ENCODE data around the gene PARD3B.

Gene PARD3B

DNA sequence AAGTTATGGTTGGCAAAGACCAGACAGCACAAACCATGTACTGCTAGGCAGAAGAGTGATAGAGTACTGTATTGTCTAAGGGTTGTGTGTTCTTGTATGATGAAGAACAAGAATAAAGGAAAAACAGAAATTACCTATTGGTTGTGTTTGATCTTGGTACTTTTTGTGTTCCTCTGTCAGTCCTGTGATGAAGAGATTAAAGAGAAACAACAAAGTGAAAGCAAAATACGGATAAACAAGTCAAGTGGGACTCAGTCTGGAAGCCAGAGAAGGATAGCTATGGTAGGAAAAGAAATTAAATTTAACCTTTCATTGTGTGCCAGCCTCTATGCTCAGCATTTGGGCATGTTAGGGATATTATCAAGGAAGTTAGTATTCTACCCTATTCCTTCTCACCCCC, 413.1 kb downstream of the PARD3B start:
- no peak for DNase-seq (ENCODE audit: low read depth)

DNA sequence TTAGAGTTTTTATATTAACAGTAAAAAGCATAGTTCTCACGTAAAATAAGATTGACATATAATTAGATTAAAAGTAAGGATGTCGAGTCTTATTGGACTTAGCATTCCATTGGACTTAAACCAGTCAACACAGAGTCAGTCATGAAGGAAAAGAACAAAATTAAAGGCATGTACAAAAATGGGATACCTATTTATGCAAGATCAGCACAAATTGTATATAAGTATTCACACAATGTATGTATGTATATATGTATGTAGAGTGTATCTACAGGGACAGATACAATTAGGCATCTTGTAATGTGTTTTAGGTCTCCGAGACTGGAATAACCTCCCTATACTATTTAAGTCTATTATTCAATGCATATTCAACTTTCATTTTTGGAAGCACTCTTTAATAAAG, 419.1 kb downstream of the PARD3B start:
- no peak for DNase-seq (ENCODE audit: low read depth)

DNA sequence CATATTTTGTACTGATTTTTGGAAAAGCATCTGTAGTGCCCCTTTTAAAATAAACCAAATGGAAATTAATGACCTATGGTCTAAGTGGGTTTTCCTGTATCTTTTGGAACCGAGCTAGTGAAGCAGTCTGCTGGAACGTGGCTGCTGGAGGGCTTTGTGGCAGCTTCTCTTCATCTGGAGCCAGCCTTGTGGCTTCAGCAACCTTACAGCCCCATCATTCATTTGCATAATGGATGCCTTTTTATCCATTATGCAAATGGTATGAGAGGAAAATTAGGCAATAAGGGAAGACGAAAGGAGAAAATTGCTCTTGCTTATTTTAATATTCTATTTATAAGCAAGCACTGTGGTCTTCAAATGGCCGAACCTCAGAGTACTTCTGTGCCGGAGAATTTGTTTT, 421.0 kb downstream of the PARD3B start:
- no peak for DNase-seq (ENCODE audit: low read depth)

DNA sequence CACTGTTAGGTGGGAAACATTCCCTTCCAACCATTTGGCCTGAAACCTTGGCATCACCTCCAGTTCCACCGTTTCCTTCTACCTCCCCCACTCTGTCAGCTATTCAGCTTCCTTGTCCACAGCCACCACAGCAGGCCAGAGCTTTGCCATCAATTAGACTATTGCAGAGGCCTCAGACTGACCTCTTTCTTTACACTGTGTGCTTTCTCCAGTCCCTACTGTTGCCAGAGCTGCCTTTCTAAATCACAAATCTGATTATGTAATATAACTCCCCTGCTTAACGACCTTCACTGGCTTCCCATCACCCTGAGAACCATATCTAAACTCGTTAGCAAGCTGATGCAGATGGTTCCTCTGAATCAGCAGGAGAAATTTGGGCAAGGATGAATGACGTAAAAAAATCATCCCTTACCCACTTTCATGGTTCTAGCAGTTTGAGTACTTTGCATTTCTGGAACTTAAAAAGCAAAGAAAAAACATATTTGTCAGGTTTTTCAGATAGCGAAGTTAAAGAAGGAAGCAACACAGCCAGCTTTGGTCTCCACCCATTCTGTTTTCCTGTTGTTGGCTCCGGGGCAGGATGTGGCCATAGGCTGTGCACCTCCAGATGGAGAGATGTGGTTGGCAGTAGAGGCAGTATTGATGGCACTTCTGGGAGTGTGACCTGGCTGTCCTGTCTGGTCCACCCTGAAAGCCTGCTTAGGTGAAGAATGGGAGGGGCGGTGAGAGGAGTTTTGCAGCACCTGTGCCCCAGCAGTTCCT, 422.1 kb downstream of the PARD3B start:
- DNase-seq (ENCODE audit: low read depth), result no peak

DNA sequence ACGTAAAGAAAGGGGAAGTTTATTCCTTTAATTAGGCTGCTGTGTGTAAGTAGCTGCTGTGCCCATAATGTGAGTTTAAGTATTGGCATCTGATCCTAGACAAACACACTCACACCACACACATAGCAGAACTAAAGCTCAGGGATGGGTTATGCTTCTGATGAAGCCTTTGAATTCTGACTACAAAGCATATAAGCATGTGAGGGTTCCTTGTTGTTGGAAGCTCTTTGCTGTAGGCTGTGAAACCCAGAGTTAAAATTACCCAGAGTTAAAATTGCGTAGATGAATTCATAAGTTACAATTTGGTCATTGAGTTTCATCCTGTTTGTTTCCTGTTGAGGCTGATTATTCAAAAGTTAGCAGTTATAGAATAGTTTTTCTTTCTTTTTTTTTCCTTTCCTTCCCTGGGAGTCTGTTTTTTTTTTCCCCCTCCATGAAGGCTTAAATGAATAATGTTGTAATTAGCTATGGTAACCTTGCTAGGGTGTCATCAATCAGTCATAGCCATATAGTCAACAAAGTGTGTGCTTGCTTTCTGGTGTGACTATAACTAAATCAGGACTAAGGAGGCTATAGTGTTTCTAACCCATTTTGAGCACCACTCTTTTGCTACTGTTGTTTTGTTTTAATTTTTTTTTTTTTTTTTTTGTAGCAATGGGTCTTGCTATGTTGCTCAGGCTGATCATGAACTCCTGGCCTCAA, 426.1 kb downstream of the PARD3B start:
- no peak for DNase-seq (ENCODE audit: low read depth)

DNA sequence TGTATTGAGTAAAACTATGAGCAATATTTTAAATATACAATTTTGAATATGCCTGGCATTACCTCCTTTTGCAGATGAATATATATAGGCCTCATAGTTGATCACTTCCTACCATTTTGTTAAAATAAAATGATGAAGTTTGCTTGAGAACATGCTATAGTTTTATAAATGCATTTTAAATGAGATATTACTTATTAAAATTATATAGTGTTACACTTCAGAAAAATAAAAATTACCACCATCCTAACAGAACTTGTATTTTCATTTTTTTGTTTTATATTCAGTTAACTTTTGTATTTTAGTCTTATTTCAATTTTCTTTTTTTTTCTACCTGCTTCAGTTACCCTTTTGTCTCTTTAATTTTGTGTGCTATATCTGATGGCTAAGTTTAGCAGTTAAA, 426.9 kb downstream of the PARD3B start:
- no peak for DNase-seq (ENCODE audit: low read depth)

DNA sequence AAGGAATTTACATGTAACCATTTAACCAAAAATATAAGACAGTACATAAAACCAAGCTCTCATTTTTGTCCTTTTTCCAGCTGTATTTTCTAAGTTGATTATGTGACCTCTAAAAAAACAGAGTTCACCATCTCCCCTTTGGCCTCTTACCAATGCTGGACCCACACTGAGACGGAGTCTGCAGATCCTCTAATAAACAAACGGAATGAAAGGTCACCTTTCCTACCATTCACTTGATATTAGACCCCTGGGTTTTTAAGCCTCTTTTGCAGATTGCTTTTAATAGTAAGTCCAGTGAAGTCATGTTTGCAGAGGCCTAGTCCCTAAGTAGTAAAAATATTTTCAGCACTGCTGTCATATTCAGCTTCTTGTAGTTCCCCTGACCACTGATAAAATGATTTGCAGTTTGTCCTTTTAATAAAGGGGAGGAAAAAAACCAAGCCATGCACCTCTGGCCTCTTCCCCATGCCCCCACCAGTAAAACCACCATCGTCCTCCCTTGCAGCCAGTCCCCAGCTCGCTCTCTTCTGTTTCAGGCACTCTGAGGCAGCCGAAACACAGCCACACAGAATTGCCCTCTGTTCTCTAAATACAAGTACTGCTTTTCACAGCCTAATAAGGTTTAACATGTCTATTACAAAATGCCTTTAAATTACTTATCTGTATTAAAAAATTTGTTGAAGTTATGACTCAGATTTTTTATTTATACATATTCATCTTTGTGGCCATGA, 427.5 kb downstream of the PARD3B start:
- no peak for DNase-seq (ENCODE audit: low read depth)

DNA sequence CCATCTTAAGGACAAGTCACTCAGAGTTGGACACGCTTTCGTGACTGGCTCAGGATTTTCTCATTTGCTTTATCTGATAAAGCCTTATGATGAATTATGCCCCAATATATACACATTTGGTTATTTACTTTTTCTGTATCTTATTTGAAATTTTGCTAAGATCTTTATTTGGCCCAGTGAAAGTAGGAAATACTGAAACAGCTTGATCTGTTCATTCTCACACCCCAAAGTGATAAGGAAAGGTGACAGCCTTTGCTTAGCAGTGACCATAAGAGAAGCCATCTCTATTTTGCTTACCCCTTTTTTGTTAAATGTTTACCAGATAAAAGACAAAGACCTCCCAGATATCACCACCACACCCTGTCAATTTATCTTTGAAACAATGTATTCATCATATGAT, 428.3 kb downstream of the PARD3B start:
- no peak for DNase-seq (ENCODE audit: low read depth)

DNA sequence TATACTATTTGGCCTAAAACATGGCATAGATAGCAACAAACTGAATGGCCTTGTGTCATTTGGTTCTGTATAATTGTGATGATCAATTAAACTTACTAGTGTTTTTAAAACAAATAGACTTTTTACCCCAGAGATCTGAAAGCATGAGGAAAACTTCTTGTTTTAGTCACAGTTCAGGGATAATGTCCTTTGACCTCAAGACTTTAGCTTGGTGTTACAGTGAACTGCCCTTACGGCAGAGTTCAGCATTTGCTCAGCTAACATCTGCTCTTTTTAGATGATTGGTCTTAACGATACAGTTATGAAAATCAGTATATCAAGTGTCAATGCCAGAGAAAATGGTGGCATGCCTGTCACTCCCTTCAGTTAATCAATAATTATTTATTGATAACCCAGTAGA, 429.2 kb downstream of the PARD3B start:
- no peak for DNase-seq (ENCODE audit: low read depth)

DNA sequence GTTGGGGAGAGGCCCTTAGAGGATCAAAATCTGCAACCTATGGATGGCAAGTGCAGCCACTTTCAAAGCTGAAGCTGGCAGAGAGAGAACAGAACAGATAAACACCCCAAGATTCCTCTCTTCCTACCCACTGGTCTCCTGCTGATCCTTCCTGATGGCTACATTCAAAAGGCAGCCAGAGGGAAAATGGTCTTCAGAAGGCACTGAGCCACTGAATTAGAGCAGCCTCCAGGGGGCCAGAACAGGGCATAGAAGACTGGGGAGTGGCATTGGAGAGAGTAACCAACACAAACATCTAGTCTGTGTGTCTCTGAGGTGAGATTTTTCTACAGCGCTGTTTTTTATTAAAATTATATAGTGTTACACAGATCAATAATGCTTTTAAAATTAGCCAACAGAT, 432.6 kb downstream of the PARD3B start:
- DNase-seq (ENCODE audit: low read depth), result no peak

DNA sequence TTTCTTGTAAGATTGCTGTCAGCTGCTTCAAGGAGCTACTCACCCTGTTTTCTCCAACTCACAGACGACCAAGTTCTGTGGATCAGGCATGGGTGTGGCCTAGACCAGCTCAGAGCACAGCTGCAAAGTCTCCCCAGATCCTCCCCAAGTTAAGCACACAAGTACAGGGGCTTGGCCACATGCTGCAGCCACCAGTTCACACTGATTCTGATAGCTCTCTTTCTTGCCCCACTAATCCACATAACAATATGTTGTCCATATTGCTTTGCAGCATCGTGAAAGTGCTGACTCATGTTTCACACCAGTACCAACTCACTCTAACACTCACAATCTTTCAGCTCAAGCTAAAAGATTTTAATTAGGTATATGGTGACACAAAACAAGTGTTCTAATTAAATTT, 437.0 kb downstream of the PARD3B start:
- no peak for DNase-seq (ENCODE audit: low read depth)

DNA sequence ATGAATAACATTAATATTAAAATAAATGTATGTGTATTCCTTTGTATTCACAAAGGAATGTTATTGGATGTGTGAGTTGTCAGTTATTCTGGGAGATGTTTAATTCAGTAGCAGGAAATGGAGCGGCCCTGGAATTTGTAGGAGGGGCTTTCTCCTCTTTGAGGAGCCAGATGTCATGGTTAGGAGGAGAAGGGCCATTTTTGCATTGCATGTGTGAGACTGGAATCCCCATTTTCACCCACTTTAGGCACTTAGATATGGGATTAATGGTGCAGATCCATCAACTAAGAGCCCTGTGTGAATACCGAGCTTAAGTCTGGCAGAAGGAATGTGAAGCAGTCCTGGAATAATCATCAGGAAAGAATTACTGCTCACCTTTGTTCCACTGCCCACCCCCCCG, 439.2 kb downstream of the PARD3B start:
- no peak for DNase-seq (ENCODE audit: low read depth)

DNA sequence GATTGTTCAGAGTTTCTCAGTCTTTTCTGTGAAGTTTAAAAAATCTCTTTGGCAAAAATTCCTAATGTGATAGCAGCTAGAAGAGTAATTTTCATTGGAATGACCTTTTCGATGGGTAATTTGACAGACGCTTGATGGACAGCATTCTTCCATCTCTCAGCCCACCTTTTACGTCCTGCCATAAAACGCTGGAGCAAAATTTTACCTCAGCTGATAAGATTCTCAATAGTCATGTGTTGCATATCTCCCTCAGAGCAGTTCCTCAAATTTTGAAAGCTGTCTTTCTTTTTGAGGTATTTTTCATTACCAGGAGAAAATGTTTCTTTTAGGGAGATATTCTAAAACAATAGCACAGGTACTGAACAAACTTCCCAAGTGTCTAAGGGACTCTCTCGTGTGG, 441.4 kb downstream of the PARD3B start:
- DNase-seq (ENCODE audit: low read depth), result no peak

DNA sequence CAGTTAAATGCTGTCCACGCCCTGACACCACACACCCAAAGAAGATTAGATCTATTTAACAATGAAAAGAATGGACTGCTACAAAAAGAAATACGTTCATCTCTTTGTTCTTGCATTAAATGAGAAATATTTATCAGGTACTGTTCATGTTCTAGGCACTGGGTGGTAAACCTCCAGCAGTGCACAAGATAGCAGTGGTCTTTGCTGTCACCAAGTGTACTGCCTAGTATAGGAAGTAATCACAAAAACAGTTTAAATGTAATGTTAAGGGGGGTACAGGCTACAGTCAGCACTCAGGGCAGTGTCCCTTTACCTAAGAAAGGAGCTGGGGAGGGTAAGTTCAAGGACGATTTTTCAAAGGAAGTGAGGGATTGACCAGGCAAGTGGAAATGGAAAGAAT, 443.6 kb downstream of the PARD3B start:
- DNase-seq (ENCODE audit: low read depth), result no peak

DNA sequence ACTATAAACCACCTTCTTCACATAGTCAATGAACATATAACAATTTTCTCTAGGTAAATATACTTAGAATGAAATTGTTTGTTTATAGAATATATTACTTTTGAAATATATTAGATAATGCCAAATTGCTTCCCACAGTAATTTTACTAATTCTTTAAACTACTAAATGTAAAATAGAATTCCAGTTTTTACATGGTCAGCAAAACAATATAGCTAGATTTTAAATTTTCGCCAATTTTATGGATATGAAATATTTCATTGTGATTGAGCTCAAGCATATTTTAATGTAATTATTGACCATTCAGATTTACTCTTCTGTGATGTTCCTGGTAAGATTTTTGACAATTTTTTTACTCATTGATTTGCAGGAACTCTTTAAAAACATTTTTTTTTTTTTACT, 444.6 kb downstream of the PARD3B start:
- DNase-seq (ENCODE audit: low read depth), result no peak

DNA sequence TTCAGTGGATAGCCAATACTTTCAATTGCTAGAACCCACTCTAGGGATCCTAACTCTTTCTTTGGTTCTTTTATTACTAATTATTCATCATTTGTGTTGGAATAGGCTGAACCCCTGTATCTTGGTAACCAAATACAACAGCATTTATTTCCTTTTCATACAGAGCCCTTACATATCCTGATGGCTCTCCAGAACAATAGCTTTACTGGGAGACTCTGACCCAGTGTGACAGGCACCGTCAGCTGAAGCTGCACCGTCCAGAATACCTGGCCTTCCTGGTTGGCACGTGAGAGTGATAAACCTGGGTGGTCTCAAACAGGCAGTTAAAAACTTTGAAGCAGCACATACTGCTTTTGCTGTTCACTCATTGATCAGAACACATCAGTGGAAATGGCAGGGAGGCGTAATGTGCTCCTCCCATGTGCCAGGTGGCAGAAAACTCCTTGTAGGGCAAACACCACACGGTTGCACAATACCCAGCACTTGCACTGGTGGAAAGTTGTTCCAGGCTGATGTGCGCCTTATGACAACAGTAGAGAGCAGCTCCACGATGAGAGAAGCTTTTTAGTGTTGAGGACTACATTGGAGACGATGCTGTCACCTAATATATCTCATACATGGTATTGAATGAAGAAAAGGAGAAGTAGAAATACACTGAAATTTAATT, 456.2 kb downstream of the PARD3B start:
- no peak for DNase-seq (ENCODE audit: low read depth)

DNA sequence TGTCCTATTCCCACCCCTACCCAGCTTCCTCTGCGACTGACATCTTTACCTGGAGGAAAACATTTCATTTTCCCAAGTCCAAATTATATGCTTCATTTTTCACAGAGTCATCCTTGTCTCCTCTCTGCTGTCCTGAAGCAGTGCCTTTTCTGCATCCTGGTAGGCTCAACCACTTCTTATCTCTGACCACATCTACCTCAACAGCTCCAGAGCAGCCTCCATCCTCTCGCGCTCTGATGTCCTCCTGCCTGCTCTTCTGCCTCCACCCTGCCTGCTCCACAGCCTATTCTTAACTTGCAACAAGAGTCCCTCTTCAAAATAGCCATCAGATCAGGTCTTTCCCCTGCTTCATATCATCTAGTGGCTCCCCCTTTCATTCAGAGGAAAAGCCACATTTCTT, 457.1 kb downstream of the PARD3B start:
- DNase-seq (ENCODE audit: low read depth), result no peak

DNA sequence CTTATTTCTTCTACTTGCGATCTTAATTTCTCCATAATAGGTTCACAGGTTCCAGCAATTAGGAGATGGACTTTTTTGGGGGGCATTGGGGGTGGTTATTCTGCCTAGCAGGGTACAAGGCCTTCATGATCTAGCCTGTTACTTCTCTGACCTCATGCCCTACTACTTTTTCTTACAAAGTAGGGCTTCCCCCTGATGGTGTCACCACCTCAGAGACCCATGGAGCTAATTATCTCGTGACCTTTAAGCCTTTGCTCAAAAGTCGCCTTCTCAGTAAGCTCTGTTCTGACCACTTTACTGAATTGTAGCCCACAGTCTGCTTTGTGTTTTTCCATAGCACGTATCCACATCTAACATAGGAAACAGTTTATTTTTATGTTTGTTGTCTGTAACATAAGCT, 458.0 kb downstream of the PARD3B start:
- DNase-seq (ENCODE audit: low read depth), result no peak

DNA sequence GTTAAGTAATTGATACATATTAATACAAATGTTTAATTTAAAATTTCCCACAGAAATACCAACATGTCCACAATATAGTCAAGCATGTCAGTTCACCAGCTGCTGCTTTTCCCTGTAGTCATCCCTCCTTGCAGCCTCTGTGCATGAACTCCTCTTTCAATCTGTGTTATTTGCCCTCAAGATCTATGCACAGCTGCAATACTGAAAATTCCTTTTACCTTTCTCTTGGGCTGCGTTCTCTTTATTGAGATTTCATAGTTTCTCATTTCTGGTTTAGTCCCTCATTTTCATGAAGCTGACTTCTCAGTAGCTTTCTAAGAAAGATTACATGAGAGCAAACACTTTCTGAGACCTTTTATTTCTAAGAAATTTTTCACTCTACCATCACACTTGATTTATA, 464.9 kb downstream of the PARD3B start:
- DNase-seq (ENCODE audit: low read depth), result no peak

DNA sequence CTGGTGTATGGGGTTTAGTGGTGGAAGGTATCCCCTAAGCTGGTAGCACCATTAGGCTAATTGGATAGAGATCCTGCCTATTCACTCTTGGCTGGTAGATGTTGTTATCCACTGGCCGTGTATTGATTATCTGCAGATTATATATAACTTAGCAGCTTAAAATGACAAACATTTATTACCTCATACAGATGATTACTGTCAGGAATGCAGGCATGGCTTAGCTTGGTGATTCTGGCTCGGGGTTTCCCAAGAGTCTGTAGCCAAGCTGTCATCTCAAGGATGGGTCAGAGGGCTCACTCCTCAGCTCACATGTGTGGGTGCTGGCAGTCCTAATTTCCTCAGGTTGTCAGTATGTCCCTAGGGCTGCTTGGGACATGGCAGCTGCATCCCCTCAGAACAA, 465.8 kb downstream of the PARD3B start:
- DNase-seq (ENCODE audit: low read depth), result no peak

DNA sequence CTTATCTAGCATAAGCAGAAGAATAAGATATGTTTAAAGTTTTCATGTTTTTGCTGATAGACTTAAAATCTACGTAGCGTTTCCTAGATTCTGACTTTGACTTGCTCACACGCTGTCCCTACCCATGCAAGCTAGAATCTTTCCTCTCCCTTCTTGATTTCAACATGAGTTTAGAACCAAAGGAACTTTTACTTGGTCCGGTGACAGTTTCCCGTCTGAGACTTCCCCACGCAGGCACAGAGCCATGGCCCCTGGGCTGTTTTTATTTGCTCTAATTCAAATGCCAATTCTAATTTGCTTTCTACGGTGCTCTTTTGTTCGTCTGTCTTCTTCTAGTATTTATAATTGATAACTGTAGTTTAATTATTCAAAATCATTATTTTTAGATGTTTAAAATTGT, 467.7 kb downstream of the PARD3B start:
- no peak for DNase-seq (ENCODE audit: low read depth)

DNA sequence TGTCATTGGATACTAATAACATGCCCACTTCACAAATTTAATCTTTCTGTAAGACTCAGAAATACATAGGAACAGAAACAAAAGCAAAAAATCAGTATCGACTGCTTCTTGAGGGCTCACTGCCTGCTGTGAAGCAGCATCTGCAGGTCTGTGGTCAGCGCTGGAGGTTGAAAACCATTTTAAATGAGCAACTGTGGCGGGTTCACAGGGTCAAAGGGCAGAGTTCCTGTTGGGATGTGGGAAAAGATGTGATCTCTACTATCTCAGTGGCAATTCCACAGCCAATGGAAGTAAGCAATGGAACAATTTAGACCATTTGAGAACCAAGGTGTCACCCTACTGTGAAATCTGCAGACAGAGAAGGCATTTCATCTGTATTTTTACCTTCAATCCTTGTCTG, 468.3 kb downstream of the PARD3B start:
- no peak for DNase-seq (ENCODE audit: low read depth)

DNA sequence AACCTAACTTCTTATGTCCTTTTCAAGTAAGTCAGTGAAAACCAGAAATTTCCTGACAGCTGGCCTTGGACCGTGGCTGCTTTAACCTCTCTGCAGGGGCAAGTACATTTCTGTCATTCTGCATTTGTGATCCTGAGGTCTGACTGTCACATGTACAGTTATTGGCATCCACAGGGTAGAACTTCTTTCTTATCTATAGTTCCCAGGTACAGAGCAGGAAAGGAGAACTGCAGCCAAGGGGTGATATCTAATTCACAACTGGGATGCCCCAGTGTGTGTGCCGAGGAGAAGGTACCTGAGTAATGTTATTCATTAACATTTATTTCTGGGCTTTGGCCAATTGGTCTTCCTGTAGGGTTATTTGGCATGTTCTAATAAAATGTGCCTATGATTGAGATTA, 468.9 kb downstream of the PARD3B start:
- no peak for DNase-seq (ENCODE audit: low read depth)
